Suprapubic skin (tissue), 4 donors: ENCODE results near the gene ZNF282.

Experiments
- CTCF ChIP-seq, 2 donors: fragments of 200-600 bp in 1 of 2; fragments of 450-650 bp in 1 of 2; sonication (generic) in 1 of 2; IDR thresholded peaks; one replicate each; pipeline ENCODE4 v1.5.1; 2016 to 2019; ENCODE audit warnings: antibody characterized with exemption in 2 of 2, mild to moderate bottlenecking in 1 of 2, moderate library complexity in 1 of 2
- POLR2A ChIP-seq, 2 donors: fragments of 450-650 bp; IDR thresholded peaks; one replicate each; pipeline ENCODE4 v1.6.1; 2017; ENCODE audit warnings: antibody characterized with exemption in 2 of 2, mild to moderate bottlenecking in 2 of 2, moderate library complexity in 2 of 2
- POLR2AphosphoS5 ChIP-seq, 3 donors: sonication (generic); formaldehyde crosslinking; IDR thresholded peaks; one replicate each; pipeline ENCODE4 v1.6.1; 2017; ENCODE audit warnings: antibody characterized with exemption in 3 of 3

GRCh38 chr7:149180722-149181449 is 14.5 kb upstream of the ZNF282 start:
- no peak for TF ChIP-seq POLR2A (IDR thresholded peaks at IDR 0.05)
- no peak for TF ChIP-seq CTCF (IDR thresholded peaks at IDR 0.05)
- TF ChIP-seq POLR2AphosphoS5 (IDR thresholded peaks at IDR 0.05): no peak
